Left ventricle myocardium inferior (tissue), 1 donor: ENCODE results near the gene LRRC42. TPM values are rescaled to one million over a fixed set of nuclear protein-coding genes. Genes with fewer than 3 reads are reported as not detected.

Source experiments
- DNase-seq: peaks from one replicate; pipeline ENCODE4 v3.0.0-alpha.2; 2020
- H3K27ac ChIP-seq: fragments of 200-600 bp; replicated peaks from 2 replicates; pipeline ENCODE4 v1.8.0; 2021
- H3K27me3 ChIP-seq: fragments of 200-600 bp; 2 replicates; pipeline ENCODE4 v1.8.0; 2021; ENCODE audit warnings: low read depth
- H3K36me3 ChIP-seq: fragments of 200-600 bp; 2 replicates; pipeline ENCODE4 v1.8.0; 2021
- H3K4me1 ChIP-seq: fragments of 200-600 bp; 2 replicates; pipeline ENCODE4 v1.8.0; 2021
- H3K4me3 ChIP-seq: fragments of 200-600 bp; 2 replicates; pipeline ENCODE4 v1.8.0; 2021; ENCODE audit warnings: mild to moderate bottlenecking, moderate library complexity
- H3K9me3 ChIP-seq: fragments of 200-600 bp; replicated peaks from 2 replicates; pipeline ENCODE4 v1.8.0; 2021
- intact Hi-C: fragments of 100-400 bp; cut with micrococcal nuclease; formaldehyde crosslinking; loops from one replicate; pipeline ENCODE4 v1.11.0; 2022
- total RNA-seq: library from RNA; stranded (reverse); fragmentation: NEBNext Ultra II Directional; extraction: Animal tissue kit (Norgen Biotek cat#: 25700); gene quantifications from one replicate; pipeline ENCODE4 v1.2.1, GENCODE V29; 2021
- TF ChIP-seq, protein P1 (sequence below): fragments of 200-600 bp; IDR thresholded peaks from 2 replicates; pipeline ENCODE4 v1.8.0; 2021; ENCODE audit warnings: antibody characterized with exemption, mild to moderate bottlenecking, borderline replicate concordance
- donor health status: DM: no; HTN: yes; CAD: no; lungs with severe emphysema.

Gene LRRC42
- total RNA-seq, 1 donor from 2014 or later: 12.9 TPM

DNA sequence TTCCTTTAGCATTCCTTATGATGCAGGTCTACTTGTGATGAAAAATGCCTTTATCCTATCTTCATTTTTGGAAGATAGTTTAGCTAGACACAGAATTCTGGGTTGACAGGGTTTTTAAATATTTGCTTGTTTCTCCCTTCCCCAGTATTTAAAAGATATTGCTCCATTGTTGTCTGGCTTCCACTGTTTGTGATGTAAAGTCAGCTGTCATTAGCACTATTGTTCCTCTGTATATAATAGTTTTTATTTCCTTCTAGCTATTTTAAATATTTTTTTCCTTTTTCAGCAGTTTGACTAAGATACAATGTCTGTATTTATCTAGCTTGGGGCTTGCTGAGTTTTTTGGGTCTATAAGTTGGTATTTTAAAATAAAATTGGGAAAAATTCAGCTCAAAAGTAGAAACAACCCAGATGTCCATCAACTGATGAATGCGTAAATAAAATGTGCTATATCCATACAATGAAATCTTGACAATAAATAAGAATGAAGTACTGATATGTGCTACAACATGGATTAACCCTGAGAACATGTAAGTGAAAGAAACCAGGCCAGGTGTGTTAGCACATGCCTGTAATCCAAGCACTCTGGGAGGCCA is 11.9 kb upstream of the LRRC42 start:
- TF ChIP-seq, protein P1, sequence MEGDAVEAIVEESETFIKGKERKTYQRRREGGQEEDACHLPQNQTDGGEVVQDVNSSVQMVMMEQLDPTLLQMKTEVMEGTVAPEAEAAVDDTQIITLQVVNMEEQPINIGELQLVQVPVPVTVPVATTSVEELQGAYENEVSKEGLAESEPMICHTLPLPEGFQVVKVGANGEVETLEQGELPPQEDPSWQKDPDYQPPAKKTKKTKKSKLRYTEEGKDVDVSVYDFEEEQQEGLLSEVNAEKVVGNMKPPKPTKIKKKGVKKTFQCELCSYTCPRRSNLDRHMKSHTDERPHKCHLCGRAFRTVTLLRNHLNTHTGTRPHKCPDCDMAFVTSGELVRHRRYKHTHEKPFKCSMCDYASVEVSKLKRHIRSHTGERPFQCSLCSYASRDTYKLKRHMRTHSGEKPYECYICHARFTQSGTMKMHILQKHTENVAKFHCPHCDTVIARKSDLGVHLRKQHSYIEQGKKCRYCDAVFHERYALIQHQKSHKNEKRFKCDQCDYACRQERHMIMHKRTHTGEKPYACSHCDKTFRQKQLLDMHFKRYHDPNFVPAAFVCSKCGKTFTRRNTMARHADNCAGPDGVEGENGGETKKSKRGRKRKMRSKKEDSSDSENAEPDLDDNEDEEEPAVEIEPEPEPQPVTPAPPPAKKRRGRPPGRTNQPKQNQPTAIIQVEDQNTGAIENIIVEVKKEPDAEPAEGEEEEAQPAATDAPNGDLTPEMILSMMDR: no peak
- no peak for DNase-seq

GRCh38 chr1:53936430-53936829 is 9.7 kb upstream of the LRRC42 start:
- intact Hi-C loops: no loop called here
- TF ChIP-seq, protein P1: no peak

More for the DNA sequence above, 11.9 kb upstream of the LRRC42 start:
- Histone ChIP-seq H3K36me3 (peaks cover 14% of the 10 kb centered on the region), H3K4me1 (no peaks in the 10 kb centered on the region), H3K4me3 (no peak overlapping the region), H3K27me3 (no peaks in the 10 kb centered on the region), H3K27ac (no peak overlapping the region), H3K9me3 (peaks cover 18% of the 10 kb centered on the region)
- intact Hi-C loops: no loop called here

DNA sequence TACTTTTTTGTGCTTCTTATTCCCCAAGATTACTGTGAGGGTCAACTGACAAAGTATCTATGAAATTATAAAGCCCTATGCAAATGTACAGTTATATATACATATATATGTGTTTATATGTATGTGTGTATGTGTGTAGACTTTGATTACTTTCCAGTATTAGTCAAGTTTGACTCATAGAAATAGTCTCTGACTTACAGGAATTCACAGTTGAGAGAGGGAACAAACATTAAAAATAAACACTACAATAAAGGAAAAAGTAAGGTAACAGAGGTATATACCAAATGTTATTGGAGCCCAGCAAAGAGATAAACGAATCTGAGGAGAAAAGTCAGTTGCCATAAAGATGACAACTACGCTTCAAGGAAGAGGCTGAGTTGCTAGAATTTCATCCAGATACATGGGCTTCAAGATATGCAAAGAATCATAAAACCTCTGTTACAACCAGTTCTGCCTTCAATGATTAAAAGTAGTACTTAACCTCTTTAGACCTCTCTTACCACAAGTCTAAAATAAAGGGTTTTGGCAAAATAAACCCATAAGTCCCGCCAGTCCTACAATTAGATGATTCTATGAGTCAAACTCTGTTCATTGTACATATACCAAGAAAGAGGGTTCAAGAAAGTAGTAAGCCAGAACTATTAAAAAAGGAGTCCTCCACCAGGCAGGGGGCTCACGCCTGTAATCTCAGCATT is 7.9 kb upstream of the LRRC42 start:
- Histone ChIP-seq H3K4me1 (no peaks in the 10 kb centered on the region), H3K9me3 (peaks cover 8% of the 10 kb centered on the region), H3K27ac (no peak overlapping the region), H3K36me3 (peaks cover 5% of the 10 kb centered on the region), H3K27me3 (no peaks in the 10 kb centered on the region), H3K4me3 (no peak overlapping the region)
- TF ChIP-seq, protein P1: no peak
- intact Hi-C loops: no loop called here
- DNase-seq: no peak

More at GRCh38 chr1:53936430-53936829, 9.7 kb upstream of the LRRC42 start:
- no peak overlapping the region for H3K27ac ChIP-seq
- no peak overlapping the region for H3K4me3 ChIP-seq
- no peak for DNase-seq
- peaks cover 8% of the 10 kb centered on the region for H3K36me3 ChIP-seq
- H3K4me1 ChIP-seq: no peaks in the 10 kb centered on the region
- H3K9me3 ChIP-seq: peaks cover 18% of the 10 kb centered on the region
- H3K27me3 ChIP-seq: no peaks in the 10 kb centered on the region

GRCh38 chr1:53942127-53942957 is 3.8 kb upstream of the LRRC42 start:
- intact Hi-C loops: no loop called here

GRCh38 chr1:53943090-53943489 is 3.1 kb upstream of the LRRC42 start:
- intact Hi-C loops: no loop called here
- TF ChIP-seq, protein P1: no peak
- no peaks in the 10 kb centered on the region for H3K36me3 ChIP-seq

More at GRCh38 chr1:53942127-53942957, 3.8 kb upstream of the LRRC42 start:
- no peaks in the 10 kb centered on the region for H3K36me3 ChIP-seq
- H3K27ac ChIP-seq: no peak overlapping the region
- no peak for DNase-seq
- TF ChIP-seq, protein P1: no peak
- no peaks in the 10 kb centered on the region for H3K9me3 ChIP-seq
- H3K4me3 ChIP-seq: no peak overlapping the region
- no peaks in the 10 kb centered on the region for H3K27me3 ChIP-seq
- peaks cover 24% of the 10 kb centered on the region for H3K4me1 ChIP-seq

More at GRCh38 chr1:53943090-53943489, 3.1 kb upstream of the LRRC42 start:
- H3K27ac ChIP-seq: no peak overlapping the region
- H3K27me3 ChIP-seq: no peaks in the 10 kb centered on the region
- no peak for DNase-seq
- peaks cover 32% of the 10 kb centered on the region for H3K4me1 ChIP-seq
- H3K9me3 ChIP-seq: no peaks in the 10 kb centered on the region
- H3K4me3 ChIP-seq: no peak overlapping the region
